Measurements from ENCODE around the gene BCLAF3.

Gene BCLAF3

DNA sequence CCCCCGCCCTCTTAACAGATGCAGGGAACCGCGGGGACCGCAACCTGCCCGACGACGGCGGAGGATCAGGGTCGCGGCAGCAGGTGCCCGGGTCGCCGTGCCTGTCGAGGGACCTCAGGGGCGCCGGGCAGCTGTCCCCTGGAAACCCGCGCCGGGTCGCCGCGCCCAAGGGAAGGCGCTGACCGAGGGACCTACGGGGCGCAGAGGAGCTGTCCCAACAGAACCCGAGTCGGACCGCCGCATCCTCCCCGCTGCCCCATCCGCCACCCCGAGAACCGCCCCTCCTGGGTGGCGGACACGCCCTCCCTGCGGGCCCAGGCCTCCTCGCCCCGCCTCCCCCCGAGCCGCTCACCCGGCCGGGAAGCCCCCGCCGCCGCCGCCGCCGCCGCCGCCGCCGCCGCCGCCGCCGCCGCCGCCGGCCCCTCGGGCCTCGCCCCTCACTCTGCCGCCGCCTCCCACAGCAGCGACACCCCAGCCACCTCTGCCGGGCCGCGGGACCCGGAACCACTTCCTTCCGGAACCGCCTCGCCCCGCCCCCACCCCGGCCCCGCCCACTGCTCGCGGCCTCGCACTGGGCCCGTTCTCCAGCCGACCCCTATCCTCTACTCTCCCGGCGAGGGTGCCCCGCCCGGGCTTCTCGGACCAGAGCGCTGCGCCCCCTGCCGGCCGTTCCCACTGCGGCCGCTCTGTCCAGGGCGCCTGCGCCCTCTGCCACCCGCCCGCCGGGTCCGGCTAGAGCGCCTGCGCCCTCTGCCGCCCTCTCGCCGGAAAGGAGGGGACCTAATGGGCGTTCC is at the start of gene BCLAF3:
Gene BCLAF3, minus strand, starts transcription at position 506 of the 794 bp plus-strand sequence. CDS start 20,797 bp downstream, outside the sequence.
- DNase-seq: peak; percentile 50

DNA sequence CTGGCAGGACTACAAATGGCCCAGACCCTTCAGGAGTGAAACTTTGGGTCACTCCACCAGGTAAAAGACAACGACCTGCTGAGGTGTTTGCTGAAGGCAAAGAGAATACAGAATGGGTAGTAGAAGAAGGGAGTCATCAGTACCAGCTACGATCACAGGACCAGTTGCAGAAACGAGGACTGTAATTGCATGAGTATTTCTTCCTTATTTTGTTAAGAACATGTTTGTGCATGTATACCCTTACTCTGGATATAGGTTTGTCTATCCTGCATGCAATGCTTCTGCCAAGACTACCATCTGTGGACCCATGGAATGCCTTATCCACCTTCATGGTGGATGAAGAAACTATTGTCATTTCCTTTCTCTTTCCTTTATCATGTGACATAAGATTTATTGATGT is 48.1 kb upstream of the BCLAF3 start:
- no peak for DNase-seq

DNA sequence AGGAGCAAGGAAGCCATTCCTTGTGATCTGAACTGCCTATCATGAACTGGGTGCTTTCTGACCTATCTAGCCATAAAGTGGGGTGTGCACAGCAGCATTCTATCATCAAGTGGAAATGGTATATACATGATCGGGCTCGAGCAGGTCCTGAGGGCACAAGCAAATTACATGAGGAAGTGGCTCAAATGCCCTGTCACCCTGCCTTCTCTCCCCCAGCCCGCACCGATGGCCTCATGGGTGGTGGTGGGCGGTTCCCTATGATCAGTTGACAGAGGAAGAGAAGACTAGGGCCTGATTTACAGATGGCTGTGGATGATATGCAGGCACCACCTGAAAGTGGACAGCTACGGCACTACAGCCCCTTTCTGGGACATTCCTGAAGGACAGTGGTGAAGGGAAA is 46.3 kb upstream of the BCLAF3 start:
- no peak for DNase-seq

DNA sequence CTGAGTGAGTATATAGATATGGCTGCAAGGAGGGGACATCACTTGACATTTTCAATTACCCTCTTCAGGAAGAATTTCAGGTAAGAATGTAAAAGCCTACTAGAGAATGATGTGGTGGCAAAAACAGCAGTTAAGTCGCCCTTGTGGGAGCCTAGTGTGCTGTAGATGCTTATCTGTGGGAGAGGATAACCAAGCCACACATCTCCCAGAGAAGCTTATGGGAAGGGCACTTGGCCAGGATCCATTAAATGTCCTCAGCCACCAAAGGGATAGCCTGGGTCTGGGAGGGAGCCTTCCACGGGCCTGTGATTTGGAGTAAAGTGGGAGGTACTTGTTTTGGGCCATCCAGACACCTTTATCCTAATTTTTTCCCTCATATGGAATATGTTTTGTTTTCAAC is 41.3 kb upstream of the BCLAF3 start:
- no peak for DNase-seq

DNA sequence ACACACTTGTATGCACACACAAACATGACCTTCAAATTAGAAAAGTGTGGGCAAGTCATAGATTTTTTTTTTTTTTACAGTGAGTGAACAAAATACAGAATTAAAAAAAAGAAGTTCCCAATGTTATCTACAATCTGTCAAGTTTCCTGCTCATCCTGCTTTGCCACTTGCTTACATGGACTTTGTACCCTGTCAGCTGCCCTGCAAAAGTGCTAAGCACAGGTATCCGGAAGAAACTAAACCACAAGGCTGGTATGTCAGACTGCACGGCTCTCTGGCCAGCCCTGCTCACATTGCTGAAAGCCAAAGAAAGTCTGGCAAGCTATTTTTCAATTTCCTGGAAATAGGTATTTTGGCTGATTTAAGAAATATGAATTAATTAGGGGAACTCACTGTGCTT is 38.9 kb upstream of the BCLAF3 start:
- no peak for DNase-seq

DNA sequence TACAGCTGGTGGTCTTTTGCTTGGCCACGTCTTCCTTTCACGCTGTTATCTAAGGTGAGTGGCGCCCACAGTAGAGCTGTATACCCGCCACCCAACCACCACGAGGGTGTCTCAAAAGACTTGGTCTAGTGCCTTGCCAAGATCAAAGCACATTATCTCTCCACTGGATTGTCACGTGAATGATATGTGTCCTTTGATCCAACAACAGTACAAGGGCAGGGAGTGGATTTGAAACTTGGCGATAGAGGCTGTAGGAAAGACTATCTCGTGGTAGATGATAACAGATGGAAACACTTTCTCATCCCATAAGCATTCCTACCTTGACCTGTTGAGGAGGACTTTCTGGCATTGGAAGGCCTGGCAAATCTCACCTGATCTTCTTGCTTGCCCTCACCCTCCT is 37.7 kb upstream of the BCLAF3 start:
- DNase-seq: no peak

DNA sequence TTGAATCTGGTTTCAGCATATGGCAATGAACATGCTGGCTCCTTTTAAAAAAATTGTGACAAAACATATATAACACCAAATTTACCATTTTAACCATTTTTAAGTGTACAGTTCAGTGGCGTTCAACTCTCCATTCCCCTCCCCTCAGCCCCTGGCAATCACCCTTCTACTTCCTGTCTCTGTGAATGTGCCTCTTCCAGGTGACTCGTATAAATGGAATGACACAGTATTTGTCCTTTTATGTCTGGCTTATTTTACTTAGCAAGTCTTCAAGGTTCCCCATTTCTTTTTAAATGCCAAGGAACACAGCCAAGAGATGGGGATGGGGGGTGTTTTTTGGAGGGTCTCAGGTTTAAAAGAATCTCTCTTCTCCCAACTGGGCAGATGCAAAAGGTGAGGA is 35.4 kb upstream of the BCLAF3 start:
- DNase-seq: no peak

DNA sequence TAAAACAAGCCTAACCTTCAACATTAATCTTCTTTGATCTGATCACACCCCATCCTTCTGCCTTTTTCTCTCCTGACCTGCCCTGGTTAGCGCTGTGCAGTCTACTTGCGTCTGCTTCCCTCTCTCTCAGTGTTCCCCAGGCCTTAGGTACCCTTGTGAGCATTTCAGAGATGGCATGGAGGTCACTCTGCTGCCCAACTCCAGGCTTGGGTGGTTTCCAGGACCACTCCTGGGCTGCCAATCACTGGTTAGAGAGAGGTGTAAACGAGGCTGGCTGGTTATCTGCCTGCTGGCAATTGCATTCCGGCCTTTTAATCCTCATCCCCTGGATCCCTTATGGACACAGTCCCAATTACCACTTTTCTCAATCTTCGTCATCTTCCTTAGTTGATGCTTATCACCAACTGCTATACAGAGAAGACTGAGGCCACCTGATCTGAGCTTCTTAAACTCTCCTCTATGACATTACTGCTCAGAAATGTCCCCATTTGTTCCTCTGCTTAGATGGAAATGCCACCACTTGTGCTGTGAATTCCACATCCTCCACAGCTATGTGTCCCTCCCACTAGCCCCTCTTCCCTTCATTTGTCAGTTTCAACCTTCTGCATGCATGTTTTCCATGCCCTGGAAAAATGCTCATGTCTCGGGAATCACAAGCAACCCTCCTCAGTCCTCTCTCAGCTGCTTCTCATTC is 29.0 kb upstream of the BCLAF3 start:
- DNase-seq: no peak

DNA sequence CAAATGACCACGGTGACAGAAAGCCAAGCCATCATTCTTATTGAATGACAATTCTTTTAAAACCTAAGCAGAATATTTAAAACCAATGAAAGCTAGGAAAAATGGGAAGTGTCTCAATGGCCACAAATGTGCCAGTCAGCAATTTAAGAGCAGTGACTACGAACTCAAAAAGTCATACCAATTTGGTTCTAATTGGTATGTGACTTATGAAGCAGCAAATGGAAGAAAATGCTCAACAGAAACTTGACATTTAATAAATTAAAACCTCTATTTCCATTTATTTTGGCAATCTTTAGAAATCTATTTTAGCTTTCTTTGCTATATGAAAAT is 25.7 kb upstream of the BCLAF3 start:
- no peak for DNase-seq

DNA sequence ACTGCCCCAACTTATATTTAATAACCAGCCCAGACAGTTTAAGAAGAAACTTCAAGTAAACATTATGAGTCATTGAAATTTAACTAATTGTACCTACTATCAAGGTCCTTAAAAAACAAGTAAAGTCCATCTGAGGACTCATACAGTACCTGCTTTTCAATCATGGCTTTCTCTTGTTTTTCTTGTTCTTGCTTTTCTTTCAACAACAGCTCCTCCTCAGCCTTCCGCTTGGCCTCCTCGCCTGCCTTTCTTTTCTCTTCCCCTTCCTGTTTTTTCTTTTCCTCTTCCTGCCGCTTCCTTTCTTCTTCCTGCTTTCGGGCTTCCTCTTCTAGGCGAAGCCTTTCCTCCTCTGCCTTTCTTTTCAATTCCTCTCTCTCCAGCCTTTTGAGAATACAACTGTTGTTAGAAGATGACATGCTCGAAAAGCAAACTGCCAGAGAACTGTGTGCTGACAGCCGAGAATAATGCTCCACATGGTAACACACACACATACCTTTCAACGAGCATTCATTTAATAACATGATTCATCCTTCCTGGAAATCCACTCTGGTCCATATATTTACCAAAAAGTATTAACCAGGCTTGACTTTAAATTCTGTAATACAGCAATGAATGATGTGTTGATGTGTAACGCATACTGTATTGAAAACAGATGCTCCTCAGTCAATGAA is 25.2 kb upstream of the BCLAF3 start:
- no peak for DNase-seq

DNA sequence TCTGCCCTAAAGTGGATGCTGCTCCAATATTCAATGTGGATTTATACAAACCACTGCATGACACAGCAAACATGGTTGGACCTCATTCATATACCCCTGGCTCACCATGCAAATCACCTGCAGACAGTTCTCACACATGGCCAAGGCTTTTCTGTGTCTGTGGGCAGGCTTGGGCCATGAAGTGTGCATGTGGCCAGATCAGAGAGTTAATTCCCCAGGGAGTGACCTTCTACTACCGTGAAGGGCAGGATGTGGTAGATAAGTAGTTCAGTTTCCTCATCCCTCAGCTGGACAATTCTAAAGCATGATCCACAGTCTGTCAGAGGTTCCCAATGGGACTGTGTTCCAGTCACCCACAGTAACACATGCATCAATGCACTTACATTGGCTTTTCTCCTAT is 24.6 kb upstream of the BCLAF3 start:
- DNase-seq: no peak

DNA sequence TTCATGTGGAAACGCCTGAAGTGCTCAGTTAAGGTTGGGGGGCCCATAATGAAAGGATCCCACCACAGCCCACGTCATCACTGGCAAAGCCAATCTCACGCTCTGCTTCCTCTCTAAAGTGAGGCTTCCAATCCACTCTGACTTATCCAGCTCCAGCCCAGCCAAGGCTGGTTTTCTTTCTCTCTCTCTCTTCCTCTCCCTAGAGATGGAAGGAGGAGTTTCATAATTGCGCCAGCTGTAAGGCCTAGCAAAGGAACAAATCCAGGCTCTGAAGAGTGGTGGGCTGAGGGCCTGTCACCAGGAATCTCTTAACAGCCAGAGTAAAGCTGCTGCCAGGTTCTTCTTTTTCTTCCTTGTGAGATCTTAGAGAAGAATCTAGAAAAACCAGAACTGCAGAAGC is 20.7 kb upstream of the BCLAF3 start:
- DNase-seq: no peak

DNA sequence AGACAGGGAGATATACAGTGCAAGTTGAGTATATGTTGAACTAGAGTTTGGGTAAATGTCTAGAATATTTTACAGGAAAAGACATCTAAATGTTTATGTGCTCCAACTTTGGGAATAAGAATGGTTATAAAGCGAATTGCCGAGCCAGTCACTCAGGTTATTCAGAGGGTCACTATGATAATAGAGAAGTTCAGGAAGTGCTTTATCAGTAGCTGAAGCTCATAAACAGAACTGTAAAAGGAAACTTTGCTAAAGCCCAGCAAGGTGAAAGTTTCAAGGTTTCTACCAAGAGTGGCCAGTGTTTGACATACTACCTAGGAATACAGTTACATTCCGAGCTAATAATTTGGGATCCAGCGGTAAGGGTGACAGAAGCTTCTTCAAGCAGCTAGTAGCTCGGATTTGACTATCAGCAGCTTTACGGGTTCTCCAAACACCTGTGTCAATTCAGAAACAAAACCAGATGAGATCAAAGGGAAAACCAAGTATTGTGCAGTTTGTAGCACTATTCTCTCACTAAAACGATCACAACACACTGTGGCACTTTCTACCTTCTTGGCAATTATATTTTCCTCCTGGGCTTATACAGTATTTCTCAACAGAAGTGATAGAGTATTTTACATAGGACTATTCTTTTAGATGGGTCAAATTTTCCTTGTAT is 17.2 kb upstream of the BCLAF3 start:
- DNase-seq: no peak

DNA sequence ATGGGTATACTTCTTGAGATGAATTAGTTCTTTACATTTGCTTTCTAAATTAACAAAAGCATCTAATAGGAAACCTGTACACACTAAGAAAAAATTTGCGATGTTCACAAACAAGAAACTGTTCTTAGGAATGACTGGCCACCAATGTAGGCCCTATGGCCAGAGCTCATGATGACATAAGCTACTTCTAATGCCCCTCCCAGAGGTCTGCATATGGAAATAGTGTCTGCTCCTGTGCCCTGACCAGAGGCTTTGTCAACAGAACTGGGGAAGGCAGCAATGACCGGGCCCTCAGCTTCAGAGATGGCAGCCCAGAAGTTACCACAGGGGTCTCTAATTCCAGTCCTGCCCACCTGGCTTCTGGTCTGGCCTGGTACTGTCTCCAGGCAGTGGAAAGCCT is 15.0 kb upstream of the BCLAF3 start:
- no peak for DNase-seq

DNA sequence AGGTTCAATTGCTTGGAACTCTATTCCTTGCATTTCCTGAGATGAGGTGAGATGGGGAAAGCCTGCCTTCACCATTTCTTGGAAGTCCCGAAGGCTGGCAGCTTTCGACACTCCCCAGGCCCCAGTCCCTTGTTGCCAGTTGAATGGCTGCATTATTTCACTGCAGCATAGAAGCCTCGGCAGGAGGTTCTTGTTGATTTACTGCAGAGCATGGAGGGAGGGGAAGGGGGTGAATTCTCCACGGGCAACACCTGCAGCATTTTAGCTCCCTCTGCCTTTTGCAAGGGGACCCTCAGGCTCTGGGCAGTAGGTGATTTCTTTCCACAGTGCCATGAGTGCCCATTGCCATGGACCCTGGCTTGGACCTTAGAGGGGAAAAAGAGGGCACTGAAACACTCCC is 10.7 kb upstream of the BCLAF3 start:
- no peak for DNase-seq

DNA sequence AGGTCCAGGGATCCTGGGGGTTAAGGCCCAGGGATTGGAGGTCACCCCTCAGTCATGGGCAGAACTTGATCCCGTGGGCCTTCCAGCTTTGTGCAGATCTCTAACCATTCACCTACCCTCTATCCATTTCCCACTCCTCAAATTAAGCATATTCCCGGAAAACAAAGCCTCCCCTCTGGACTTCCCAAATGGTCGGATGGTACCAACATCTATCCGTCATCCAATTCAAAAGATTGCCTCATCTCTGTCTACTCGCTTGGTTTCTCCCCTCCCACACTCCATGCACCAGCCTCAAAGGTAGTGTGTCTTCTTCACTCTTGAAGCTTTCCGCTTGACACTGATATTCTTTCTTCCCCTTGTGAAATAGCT is 473 bp upstream of the BCLAF3 start:
- DNase-seq: no peak

DNA sequence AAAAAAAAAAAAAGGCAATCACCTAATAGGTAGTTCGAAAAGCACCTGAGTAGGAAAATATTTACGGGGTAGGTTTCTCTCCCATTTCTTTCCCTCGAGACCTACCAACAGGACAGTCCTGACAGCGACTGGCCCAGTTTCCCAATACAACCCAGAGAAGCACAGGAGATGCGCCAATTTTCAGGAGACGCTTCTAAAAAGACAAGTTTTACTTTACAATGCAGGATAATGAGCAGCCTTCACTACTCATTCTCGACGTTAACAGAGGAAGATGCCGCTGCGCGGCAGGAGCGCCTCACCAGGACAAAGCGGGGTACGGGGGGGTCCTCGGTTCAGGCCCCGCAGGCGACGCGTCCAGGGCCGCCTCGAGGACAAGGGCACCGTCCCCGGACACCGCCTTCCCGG is 708 bp downstream of the BCLAF3 start:
- no peak for DNase-seq

DNA sequence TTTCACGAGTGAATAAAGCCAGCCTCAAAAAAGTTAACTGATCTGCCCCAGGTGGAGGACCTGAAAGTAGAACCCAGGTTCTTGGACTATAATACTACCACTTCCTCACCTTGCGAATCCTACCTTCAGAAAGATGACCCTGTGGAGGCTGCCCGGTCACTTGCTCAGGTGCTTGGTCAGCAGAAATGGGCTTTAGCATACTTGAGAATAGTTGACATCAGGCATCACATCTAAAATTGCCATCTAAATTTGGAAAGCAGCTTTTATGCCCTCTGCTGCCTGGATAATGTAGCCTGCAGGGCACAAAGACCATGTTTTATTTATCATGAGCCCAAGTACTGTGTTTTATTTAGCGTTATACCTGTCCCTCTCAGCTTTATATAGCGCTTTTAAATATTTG is 3.0 kb downstream of the BCLAF3 start:
- DNase-seq: no peak

DNA sequence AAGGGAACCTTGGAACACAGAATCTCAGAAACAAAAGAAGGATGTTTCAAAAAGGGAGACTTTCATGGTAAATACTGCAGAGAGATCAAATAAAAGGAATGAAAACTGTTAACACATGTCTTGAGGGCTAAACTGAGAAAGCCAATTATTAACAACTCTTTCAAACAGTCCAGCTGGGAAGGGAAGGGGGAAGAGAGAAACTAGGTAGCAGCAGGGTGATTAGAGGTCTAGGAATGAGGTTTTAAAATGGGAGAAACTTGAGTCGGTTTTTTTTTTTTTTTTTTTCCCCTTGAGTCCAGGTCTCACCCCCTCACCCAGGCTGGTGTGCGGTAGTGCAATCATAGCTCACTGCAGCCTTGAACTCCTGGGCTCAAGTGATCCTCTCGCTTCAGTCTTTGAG is 4.3 kb downstream of the BCLAF3 start:
- DNase-seq: no peak

DNA sequence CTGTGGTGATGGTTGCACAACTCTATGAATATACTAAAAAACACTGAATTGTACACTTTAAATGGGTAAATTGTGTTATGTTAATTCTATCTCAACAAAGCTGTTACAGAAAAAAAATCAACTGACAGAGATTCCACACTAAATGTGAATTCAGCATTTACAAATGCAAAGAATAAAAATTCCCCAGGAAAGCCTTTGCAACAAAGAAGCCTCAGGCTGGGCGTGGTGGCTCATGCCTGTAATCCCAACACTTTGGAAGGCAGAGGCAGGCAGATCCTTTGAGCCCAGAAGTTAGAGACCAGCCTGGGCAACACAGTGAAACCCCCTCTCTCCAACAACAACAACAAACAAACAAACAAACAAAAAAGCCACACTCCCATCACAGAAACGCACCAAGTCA is 8.9 kb downstream of the BCLAF3 start:
- no peak for DNase-seq

DNA sequence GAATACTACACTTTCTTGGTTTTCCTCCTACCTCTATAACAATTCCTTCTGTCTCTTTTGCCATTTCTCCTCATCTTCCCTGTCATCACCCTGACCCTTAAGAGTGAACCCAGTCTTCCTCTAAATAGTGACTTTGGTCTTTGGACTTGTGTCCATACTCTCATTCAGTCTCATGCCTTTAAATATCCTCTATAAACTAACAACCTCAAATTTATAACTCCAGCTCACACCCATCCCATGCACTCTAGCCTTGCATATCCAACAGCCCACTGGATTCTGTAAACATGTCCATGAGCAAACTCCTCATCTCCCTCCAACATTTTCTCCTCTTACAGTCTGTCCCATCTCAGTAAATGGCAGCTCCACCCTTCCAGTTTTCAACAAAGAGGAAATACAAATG is 15.0 kb downstream of the BCLAF3 start:
- DNase-seq: no peak

DNA sequence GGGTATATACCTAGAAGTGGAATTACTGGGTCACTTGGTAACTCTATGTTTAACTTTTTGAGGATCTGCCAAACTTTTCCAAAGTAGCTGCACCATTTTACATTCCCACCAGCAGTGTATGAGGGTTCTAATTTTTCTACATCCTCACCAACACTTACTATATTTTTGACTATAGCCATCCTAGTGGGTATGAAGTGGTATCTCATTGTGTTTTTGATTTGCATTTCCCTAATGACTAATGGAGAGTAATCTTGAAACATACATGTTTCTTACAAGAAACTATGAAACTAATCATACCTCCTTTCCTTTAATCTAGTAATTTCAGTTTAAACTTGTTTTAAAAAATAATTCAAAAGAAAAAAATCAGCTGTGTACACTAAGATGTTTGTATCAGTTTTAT is 17.9 kb downstream of the BCLAF3 start:
- DNase-seq: no peak

DNA sequence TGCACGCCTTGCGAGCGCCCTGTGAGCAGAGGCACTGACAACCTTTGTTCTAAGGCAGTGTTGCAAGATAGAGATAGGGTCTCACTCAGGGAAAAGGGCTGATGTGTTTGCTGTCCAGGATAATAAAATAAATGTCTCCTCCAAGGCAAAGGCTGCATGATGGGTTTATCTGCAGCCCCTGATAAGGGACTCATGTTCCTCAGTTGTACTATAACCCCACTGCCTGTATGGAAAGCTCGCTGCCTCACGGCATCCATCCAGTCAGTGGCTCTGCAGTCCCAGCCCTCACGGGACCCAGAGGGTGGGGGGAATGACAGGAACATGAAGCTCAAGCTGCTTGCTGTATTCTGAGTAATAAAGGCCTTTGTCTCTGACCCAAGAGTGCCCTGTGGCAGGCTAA is 22.6 kb downstream of the BCLAF3 start:
- no peak for DNase-seq

DNA sequence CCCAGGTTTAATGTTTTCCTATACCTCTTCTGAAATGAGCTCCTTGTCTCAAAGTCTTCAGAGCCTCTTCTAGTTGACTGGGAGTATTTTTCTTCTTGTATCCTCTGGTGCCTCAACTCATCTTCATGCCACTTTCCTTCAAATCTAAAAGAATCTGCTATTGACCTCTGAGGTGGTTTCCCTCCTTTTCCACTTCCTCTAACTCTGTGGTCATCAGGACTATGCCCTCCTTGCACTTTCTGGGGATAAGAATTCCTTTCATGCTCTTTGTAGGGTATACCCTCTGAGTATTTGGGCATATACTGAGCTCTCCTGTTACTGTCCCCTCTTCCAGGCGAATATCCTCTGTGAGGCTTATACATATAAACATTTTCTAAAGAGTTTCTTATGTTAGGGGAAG is 24.8 kb downstream of the BCLAF3 start:
- no peak for DNase-seq
